ENCODE data around the gene EVPL.
A peak's percentile ranks its signal among the peaks of the same experiment; 100 is the strongest.
"Not testable (repeated sequence)": the region's sequence is repeated elsewhere in the genome, so short reads cannot be mapped to it uniquely, and the experiment has no call there.

The EVPL gene

DNA sequence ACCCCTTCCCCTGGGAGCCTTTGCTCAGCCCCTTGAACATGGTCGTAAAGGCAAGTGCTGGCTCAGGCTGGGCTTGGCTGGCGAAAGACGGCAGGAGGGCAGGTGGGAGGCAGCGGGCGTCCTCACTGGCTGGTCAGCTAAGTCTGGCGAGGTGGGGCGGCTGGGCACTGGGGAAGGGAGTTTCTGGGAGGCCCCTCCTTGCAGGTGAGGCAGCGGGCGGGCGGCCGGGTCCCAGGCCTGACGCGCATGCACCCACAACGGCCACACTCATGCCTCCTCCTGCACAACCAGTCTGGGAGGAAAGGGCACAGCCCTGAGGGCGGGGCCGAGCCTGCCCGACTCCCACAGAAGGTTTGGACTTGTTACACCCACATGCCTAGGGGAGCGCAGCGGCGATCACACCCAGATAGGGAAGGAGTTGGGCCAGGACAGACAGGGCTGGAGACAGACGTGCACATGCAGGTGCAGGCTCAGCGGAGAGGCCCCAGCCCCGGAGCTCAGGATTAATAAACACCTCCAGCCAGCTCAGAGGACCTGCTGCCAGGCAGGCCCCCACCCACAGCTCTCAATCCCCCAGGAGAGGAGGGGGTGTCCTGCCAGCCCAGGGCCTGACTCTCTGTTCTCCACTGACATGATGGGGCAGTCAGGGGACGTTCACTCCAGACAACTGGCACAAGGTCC lies at the start of gene EVPL:
Gene EVPL (minus strand): TSS at position 148 of the 681 bp plus-strand sequence. CDS start 108 bp downstream, at position 40.
- no peak for DNase-seq

DNA sequence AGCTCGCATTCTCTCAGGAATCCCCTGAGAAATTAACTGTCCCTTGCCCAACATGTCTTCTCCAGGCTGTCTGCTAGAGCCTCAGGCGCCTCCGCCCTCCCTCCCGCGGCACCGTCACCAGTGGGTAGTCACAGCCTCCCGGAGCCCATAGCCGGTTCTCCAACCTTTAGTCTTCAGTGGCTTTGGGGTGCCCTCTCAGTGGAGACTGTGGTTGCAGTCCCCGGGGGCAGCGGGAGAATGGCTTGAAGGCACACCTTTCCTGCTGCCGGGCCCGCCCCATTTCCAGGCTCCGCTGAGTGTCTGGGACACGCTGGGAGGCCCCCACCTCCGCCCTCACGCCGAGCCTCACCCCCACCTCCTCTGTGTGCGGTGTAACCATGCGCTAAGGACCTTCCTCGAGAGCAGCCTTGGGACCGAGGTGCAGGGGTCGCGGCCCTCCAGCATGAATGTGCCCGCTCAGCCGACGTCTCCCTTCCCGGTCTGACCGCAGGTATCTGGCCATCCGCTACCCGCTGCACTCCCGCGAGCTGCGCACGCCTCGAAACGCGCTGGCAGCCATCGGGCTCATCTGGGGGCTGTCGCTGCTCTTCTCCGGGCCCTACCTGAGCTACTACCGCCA lies 49.1 kb upstream of the EVPL start:
- DNase-seq = no peak

DNA sequence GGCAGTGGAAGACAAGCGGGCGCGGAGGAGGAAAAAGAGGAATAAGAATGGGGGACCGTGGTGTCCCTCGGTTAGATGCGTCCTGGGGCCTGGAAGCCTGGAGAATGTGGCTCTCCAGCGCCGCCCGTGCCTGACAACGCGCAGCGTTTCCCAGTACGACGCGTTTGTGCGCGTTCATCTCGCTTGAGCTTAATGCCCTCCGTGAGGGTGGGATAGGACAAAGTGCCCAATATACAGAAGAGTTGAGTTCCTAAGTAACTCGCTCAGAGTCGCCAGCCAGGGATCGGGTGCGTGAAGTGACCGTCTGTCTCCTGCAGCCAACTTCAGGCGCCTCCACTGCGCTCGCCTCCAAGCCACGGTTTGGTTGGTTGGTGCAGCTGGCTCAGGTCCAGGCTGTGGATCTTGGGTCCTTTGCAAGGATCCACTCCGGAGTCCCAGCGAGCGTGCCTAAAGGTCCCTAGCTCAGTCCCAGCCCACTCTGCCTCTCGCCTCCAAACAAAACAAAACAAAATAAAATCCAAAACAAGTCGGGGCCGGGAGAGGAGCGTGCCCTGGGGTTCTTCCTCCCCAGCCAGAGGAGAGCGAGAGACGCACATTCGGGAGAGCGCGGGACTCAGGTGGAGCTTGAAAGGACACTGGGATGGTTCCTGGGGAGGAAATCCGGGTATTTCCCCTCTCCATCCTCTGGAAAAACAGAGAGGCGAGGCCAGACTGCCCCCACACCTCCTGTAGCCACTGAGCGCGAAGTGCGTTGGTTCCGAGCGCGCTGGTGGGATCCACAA lies 48.4 kb upstream of the EVPL start:
- peak; percentile 24 for DNase-seq

DNA sequence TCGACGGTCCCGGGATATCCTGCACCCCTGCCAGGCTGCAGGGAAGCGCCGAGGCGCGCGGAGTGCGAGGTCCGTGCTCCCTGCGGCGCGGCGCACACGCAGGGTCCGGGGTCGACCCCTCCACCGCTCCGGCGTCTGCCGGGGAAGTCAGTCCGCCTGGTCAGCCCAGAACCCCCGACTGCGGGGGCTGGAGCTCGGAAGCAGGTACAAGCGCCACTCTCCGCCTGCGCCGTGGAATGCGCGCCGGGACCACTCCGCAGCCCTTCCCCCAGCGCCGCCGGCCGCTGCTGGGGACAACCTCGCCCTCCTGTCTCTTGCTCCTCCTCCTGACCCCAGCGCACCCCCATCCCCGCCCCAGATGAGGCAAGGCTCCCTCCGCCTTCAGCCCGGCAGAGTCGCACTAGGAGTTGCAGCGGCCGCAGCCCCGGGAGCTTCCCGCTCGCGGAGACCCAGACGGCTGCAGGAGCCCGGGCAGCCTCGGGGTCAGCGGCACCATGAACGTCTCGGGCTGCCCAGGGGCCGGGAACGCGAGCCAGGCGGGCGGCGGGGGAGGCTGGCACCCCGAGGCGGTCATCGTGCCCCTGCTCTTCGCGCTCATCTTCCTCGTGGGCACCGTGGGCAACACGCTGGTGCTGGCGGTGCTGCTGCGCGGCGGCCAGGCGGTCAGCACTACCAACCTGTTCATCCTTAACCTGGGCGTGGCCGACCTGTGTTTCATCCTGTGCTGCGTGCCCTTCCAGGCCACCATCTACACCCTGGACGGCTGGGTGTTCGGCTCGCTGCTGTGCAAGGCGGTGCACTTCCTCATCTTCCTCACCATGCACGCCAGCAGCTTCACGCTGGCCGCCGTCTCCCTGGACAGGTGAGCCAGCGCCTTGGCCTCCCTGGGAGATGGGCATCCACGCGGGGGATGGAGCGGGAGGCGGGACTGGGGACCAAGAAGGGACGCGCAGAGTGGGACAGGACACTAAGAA lies 47.6 kb upstream of the EVPL start, which contains the start of gene GALR2:
Gene GALR2 (plus strand): TSS at position 392 of the 974 bp plus-strand sequence. CDS start 103 bp downstream, at position 495.
- no peak for DNase-seq

DNA sequence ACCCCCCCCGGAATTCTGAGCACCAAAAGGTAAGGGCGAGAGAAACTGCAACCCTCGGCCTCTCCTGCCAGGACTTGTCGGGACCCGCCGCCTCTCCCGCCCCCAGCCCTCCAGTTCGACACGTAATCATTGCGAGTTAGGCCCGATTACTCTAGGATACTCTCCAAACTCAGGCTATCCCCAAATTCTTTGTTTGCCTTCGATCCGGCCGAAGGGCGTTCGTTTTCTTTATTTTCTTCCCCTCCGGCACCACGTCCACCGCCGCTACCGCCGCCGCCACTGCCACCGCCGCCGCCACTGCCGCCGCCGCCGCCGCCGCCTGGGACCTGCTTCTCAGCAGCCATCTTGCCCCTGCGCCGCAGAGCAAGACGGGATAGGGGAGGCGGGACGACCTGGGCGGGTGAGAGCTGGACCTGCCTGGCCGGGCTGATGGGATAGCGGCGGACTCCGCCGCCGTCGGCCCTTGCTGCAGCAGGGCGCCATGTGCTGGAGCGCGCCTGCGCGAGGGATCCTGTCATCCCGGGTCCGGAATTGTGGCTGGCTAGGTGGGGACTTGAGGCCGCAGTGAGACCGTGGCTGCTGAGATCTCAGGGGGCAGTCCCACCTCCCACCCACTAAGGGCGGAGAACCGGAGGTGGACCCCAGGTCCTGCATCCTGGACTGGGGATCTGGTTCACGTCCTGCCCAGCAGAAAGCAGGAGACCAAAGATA lies 45.2 kb upstream of the EVPL start, which contains the start of gene SRP68:
Gene SRP68 (minus strand): TSS at position 370 of the 711 bp plus-strand sequence. CDS start 26 bp downstream, at position 344.
- peak; percentile 95 for DNase-seq

DNA sequence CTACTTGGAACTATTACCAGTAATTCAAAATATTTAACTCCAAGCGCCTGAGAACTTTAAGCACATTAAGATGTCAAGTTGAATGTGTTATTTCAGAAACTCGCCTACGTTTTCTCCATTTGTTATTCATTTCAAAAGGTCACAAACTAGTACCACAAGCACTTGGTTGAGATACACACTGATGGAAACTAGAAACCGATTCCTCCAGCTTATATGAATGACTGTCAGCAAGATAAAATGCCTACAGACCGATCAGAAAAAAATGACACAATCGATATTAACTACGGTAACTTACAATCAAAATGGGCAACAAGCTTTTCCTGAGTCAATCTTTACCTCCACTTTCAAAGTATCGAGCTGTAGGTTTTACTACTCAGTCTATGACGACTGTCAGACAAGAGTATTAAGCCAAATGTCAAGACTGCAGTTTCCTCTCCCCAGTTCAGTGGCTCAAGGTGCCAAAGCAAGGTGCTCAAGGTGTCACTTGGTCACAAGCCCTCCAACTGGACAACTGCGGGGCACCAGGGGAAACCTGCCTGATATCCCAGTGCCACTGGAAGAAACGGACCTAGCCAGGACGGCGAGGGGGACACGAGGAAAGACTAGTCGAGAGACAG lies 44.5 kb upstream of the EVPL start:
- no peak for DNase-seq

DNA sequence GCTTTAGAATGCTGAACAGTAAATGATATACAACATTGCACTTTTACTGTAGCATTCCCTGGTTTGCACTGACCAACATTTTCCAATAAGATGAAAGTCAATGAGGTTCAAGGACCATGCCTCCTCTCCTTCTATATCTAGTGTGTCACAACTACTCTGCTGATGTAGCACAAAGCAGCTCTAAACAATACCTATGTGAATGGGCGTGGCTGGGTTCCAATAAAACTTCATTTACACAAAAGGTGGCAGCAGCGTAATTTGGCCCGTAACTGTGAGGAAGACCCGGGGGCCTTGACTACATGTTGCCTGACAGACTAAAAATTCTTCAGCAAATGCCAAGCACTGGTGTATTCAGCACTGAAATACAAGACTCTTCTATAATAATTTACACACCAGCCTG lies 38.7 kb upstream of the EVPL start:
- DNase-seq = no peak

DNA sequence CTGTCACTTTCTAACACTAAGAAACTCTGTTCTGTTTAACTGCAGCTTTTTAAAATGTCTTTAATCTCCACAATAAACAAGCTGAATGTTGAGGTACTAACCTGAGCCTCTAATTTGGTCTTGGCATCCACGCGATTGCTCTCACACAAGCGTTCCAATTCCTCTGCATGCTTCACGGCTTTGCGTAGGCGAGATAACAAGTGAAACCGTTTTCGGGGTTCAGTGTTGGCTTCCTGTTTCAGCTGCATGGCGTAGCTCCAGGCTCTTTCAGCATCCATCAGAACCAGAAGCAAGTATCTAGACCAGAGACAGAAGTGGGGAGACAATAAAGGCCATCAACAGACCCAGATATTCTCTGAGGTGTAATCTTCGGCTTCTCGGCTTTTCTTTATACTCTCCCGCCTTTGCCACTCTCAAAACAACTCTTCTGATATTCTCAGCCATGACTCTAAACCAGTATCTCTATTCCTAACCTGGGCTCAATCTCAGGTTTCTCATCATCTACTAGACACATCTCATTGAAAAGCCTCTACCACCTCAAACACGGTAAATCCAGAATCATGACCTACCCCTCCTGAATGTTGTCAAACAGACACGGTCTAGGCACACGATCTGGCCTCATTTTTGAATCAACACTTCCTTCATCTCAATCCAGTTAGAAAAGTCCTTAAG lies 36.9 kb upstream of the EVPL start:
- no peak for DNase-seq

DNA sequence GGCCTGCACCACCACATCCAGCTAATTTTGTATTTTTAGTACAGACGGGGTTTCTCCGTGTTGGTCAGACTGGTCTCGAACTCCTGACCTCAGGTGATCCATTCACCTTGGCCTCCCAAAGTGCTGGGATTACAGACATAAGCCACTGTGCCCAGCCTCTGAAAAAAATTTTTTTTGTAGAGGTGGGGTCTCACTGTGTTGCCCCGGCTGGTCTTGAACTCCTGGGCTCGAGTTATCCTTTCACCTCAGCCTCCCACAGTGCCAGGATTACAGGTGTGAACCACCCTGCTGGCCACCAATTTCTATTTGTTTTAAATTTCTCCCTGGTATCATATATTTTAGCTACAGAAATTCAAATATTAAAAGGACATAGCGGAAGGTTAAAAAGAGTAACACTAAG lies 31.2 kb upstream of the EVPL start:
- DNase-seq = not testable (repeated sequence)

DNA sequence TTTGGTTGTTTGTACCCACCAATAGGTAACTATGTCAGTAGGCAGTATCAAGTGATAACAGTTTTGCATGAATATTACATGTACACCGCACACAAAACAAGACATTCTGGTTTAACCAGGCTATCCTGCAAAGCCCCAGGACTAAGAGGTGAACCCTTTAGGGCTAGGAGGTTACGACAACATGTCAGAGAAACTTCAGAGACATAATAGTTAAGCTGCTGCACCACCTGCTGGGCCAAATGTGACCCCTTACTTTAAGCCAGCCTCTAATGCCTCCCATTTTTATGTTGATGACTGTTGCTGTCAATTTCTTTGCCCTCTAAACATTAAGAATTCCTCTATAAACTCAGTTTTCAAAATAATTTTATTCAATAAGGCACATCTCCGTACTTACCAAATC lies 29.8 kb upstream of the EVPL start:
- DNase-seq = no peak

DNA sequence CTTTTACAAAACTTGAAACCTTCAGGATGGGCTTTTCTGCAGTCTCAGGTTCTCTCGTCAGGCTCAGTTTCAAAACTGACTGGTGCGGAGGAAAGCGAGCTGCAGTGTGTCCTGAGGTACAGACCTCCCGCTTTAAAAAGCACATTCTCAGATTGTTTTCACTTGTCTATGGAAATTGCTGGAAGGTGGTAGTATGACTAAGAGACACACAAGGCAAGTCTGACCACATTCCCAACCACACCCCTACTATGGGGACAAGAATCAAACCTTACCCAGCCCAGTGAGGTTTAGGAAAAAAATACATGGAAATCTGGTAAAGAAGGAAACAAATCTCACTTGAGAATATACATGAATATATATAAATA lies 27.0 kb upstream of the EVPL start:
- DNase-seq = no peak

DNA sequence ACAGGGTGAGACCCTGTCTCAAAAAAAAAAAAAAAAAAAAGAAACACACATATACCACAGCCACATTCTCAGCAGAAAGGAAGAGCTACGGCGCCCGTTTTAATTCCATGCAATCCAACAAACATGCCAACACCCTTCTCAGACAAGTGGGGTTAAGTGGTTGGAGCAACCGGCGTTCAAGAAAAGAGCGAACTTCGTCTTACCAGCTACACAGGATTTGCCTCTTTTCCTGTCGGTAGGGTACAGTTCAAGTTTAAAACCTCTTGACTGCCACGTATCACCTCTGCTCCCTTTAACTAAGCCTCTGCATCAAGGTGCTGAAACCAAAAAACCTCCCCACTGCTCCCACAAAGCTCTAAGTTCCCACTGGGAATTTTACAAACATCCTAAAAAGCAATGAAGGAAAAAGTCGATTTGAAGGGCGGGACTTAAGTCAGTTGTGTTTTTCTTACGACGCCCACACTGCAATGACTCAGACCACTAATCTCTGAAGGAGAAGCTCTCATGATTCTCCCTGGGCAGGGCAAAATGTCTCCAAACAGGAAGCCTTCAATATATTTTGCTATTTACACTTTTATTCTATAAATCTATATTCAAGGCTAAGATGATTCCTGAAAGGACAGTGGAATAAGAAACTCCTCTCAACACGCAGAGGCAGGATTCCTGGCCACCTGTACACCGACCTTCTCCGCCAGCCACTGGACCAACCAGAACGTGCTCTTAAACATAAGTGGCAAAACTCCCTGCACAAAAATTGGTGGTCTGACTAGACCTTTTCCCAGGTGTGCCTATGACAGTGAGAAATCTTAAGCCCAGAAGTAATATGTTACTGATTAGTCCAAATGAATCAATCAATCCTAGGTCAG lies 26.4 kb upstream of the EVPL start:
- DNase-seq = no peak

DNA sequence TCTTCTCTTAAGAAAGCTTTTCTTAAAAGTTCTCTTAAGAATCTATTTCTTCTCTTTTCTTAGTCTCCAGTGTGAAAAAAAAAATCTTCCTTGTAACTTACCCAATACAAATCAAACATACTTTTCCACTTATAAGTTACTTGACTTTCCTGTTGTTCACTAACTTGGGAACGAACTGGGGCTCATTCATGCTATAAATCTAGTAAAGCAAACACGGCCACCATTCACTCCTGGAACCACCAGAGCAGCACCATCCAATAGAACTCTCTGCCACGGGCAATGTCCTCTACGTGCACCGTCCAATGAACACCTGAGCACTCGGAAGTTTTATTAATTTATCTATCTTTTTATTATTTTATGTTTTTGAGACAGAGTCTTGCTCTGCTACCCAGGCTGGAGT lies 24.5 kb upstream of the EVPL start:
- no peak for DNase-seq

DNA sequence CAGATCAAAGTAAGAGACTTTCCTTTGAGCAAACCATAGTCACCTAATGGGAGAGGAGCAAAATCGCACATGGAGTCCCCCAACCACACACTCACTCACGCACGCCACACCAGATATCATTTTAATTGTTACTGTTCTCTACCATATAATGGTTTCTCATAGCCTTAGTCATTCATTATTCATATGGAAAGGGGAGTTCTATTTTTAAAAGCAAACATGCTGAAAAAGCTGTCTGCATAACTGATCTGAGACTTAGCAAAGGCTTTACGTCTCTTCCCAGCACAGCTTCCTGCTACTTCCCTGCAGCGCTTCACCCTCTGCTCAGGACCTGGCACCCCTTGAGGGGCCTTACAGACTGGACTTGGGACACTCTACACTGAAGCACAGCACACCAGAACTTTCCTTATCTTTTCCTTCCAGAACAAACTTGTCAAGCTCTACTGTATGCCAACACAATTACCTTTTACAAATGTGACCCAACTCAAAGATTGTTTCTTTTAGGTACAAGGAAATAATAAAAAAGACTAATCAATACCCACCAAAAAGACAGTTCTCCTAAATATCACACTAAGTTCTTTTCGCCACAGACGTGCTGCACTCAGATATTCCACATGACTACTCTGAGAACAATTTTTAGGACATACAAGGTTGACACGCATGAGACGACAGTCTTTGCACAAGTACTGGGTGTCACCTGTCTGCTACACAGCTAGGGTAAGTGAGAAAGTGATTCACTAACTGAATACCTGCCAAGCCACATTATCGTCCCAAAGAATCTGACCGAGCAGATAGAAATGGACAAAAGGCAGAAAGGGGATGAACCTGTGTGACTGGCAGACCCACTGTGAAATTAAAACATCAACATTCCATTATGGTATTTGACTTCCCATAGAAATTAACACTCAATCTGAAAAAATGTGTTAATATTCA lies 23.7 kb upstream of the EVPL start:
- no peak for DNase-seq

DNA sequence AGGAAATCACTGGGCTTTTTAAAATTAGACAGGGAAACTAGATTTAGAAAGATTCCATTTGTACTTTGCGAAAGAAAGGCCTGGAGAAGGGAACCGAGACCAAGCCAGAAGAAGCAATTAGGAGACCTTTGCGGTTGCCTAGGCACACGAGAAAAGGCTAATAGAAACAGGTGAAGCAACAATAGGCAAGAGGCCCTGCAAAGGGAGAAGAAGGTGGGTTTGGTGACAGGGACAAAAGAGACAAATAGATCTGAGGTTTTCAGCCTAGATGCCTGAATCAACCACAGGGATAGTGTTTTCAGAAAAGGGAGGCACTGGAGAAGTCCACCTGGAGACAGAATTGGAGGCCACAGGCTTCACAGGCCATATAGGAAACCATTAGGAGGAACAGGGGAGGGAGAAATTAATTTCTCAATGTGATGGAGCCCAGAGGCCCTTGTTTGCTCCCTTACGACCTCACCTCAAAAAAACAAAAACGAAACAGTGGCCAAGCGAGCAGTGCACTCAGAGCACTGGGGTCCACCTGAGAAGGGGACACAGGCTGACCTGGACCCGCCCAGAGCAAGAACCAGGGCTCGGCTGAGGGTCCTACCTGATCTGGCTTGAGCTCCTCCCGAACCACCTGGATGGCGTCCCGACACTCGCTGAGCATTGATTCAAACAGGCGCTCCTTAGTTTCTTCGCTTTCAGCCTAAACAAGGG lies 22.9 kb upstream of the EVPL start:
- DNase-seq = no peak

DNA sequence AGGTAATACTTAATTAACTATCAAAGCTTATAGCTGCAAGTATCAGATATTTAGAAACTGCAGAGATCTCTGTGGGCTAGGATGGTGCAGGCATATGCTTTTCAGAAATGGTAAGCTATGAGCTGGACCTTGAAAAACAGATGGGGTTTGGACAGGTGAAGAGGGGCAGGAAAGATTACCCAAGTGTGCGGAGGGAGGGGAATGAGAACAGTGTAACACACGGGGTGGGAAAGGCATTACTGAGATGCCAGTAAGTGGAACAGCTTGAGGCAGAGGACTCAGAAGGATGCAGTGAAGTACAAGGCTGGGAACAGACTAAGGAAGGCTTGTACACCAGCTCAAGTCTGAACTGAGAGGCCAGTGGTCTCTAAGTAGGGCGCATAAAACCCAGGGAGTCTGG lies 22.1 kb upstream of the EVPL start:
- DNase-seq = no peak

DNA sequence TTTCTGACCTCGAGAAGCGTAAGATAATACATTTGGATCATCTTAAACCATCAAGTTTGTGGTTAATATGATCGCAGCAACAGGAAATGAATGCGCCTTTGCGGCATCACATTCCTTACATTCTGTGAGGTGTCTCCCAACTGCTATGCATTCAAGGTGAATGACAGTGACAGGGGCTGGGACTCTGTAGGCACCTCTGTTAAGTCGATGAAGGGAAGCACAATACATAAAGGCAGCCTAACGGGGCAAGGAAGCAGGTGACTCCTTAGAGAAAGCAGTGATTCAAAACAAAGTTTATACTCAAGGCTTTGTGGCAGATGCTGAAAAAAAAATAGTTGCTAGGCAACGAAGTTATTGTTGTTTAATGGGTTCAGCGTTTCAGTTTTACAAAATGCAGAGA lies 21.6 kb upstream of the EVPL start:
- no peak for DNase-seq

DNA sequence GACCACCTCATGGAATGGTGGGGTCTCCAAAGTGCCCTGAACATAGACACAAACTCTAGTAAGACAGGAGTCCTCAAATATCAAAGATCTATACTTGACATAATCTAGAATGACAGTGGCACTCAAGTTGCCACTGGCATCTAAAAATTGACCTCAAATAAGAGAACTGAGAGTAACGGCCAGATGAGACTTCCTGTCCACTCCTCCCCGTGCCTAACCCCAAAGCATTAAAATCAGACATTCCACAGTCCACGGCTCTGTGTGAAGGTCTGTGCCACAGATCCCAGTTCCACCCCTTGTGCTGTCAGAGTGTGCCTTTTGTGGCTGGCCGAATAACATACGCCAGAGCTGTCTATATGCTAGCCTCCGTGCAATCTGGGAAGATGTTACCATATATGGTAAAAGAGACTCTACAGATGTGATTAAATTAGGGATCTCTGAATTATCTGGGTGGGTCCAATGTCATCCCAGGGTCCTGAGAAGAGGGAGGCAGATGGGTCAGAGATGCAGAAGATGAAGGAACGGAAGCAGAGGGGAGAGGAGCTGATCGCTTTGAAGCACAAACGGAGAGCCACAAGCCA lies 21.0 kb upstream of the EVPL start:
- no peak for DNase-seq
